Type B pancreatic cell (in vitro differentiated cells): Measurements from ENCODE around the gene CHIA. TPM values are rescaled to one million over a fixed set of nuclear protein-coding genes. Genes with fewer than 3 reads are reported as not detected.
"Not testable (repeated sequence)": the region's sequence is repeated elsewhere in the genome, so short reads cannot be mapped to it uniquely, and the experiment has no call there.

Experiments used
- DNase-seq: peaks from one replicate; pipeline ENCODE4 v3.0.0; 2021; ENCODE audit warnings: mixed read lengths; ENCODE audit not compliant: unreplicated experiment; ENCODE audit errors: extremely low spot score
- H3K27ac Mint-ChIP-seq: 2 replicates; pipeline ENCODE4 v1.8.0; 2021; ENCODE audit warnings: mild to moderate bottlenecking, mixed read lengths
- H3K27me3 Mint-ChIP-seq: 2 replicates; pipeline ENCODE4 v1.8.0; 2021; ENCODE audit warnings: mixed read lengths
- H3K36me3 Mint-ChIP-seq: 2 replicates; pipeline ENCODE4 v1.8.0; 2021; ENCODE audit warnings: mixed read lengths
- H3K4me1 Mint-ChIP-seq: one replicate; pipeline ENCODE4 v1.8.0; 2021; ENCODE audit warnings: mixed read lengths; ENCODE audit not compliant: unreplicated experiment
- H3K4me3 Mint-ChIP-seq: 2 replicates; pipeline ENCODE4 v1.8.0; 2021; ENCODE audit warnings: mild to moderate bottlenecking, mixed read lengths
- H3K9me3 Mint-ChIP-seq: 2 replicates; pipeline ENCODE4 v1.8.0; 2021; ENCODE audit warnings: mixed read lengths
- total RNA-seq: library from RNA; stranded (reverse); gene quantifications from 2 replicates; pipeline ENCODE4 v1.2.1, GENCODE V29; 2021; ENCODE audit warnings: low replicate concordance
- TF ChIP-seq, protein P1 (sequence below): fragments of 200-600 bp; sonication (generic); conservative IDR thresholded peaks from 2 replicates; pipeline ENCODE4 v1.5.0; 2021; ENCODE audit warnings: antibody characterized with exemption, mild to moderate bottlenecking

Gene CHIA
- total RNA-seq, 1 donor from 2014 or later = 1.9 TPM

DNA sequence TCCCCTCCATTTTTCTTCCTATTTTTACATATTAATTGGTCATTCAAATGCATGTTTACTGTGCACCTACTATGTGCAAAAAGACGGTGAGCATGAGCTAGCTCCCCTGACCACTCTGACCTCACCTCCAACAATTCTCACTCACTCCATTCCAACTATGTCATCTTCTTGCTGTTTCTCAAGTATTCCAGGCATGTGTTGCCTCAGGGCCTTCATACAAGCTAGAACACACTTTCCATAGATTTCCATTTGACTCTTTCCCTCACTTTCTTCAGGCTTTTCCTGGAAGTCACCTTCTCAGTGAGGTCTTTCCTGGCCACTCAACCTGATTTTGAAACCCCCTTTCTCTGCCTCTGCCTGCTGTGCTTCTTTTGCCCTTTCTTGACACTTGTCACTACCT is 32.6 kb downstream of the CHIA start:
- H3K4me3 Mint-ChIP-seq = no peak overlapping the region
- no peaks in the 10 kb centered on the region for H3K36me3 Mint-ChIP-seq
- H3K4me1 Mint-ChIP-seq = no peaks in the 10 kb centered on the region
- peaks cover 7% of the 10 kb centered on the region for H3K27me3 Mint-ChIP-seq
- H3K9me3 Mint-ChIP-seq = peaks cover 5% of the 10 kb centered on the region
- TF ChIP-seq, protein P1, sequence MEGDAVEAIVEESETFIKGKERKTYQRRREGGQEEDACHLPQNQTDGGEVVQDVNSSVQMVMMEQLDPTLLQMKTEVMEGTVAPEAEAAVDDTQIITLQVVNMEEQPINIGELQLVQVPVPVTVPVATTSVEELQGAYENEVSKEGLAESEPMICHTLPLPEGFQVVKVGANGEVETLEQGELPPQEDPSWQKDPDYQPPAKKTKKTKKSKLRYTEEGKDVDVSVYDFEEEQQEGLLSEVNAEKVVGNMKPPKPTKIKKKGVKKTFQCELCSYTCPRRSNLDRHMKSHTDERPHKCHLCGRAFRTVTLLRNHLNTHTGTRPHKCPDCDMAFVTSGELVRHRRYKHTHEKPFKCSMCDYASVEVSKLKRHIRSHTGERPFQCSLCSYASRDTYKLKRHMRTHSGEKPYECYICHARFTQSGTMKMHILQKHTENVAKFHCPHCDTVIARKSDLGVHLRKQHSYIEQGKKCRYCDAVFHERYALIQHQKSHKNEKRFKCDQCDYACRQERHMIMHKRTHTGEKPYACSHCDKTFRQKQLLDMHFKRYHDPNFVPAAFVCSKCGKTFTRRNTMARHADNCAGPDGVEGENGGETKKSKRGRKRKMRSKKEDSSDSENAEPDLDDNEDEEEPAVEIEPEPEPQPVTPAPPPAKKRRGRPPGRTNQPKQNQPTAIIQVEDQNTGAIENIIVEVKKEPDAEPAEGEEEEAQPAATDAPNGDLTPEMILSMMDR = no peak
- H3K27ac Mint-ChIP-seq = no peak overlapping the region
- DNase-seq = no peak

DNA sequence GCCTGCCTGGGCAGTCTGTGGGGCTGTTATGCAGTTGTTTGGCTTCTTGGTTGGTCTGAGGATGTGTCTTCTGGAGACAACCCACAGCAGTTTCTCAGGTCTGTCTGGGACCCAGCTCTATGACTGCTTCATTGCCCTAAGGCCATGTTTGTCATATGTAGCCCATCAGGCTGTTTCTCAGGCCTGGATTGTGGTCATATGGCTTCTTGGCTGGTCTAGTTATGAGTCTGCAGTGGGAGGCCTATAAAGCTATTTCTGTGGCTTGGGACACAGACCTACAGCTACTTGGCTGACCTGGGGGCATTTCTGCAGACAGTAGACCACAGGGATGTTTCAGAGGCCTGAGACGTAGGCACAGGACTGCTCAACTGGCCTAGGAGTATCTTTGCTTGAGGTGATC is 41.5 kb downstream of the CHIA start:
- TF ChIP-seq, protein P1 = no peak
- Mint-ChIP-seq H3K36me3 (no peaks in the 10 kb centered on the region), H3K4me1 (no peaks in the 10 kb centered on the region), H3K4me3 (no peak overlapping the region), H3K27ac (no peak overlapping the region), H3K9me3 (peaks cover 27% of the 10 kb centered on the region), H3K27me3 (peaks cover 5% of the 10 kb centered on the region)
- DNase-seq = no peak

DNA sequence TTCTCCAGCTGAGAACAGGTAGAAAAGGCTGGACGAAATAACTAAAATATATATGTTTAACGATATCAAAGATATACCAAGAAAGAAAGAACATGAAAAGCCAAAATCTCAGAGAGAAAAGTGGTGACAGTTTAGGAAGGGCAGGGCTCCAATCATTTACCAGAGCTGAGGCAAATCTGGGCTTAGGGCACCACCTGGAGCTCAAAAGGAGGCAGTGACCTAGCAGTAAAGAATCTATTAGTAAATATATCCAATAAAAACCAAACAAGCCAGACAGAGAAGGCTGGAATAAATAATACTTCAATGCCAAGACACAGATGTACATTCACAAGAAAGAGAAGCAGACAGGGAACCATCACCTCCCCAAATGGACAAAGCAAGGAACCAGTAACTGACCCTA is 43.5 kb downstream of the CHIA start:
- Mint-ChIP-seq H3K9me3 (peaks cover 12% of the 10 kb centered on the region), H3K27ac (no peak overlapping the region), H3K4me1 (no peaks in the 10 kb centered on the region), H3K36me3 (no peaks in the 10 kb centered on the region), H3K27me3 (no peaks in the 10 kb centered on the region), H3K4me3 (no peak overlapping the region)
- DNase-seq = no peak
- TF ChIP-seq, protein P1 = peak; percentile 73

DNA sequence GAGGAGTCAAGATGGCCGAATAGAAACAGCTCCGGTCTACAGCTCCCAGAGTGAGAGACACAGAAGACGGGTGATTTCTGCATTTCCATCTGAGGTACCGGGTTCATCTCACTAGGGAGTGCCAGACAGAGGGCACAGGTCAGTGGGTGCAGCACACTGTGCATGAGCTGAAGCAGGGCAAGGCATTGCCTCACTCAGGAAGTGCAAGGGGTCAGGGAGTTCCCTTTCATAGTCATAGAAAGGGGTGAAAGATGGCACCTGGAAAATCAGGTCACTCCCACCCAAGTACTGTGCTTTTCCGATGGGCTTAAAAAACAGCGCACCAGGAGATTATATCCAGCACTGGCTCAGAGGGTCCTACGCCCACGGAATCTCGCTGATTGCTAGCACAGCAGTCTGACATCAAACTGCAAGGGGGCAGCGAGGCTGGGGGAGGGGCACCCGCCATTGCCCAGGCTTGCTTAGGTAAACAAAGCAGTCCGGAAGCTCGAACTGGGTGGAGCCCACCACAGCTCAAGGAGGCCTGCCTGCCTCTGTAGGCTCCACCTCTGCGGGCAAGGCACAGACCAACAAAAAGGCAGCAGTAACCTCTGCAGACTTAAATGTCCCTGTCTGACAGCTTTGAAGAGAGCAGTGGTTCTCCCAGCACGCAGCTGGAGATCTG is 44.7 kb downstream of the CHIA start:
- H3K4me3 Mint-ChIP-seq, H3K36me3 Mint-ChIP-seq, DNase-seq, H3K4me1 Mint-ChIP-seq, H3K27ac Mint-ChIP-seq, H3K27me3 Mint-ChIP-seq: not testable (repeated sequence)
- peaks cover 12% of the 10 kb centered on the region for H3K9me3 Mint-ChIP-seq

DNA sequence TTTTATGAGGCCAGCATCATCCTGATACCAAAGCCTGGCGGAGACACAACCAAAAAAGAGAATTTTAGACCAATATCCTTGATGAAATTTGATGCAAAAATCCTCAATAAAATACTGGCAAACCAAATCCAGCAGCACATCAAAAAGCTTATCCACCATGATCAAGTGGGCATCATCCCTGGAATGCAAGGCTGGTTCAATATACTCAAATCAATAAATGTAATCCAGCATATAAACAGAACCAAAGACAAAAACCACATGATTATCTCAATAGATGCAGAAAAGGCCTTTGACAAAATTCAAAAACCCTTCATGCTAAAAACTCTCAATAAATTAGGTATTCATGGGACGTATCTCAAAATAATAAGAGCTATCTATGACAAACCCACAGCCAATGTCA is 48.2 kb downstream of the CHIA start:
- not testable (repeated sequence) for DNase-seq, H3K4me1 Mint-ChIP-seq, H3K36me3 Mint-ChIP-seq, H3K27me3 Mint-ChIP-seq, H3K4me3 Mint-ChIP-seq, H3K9me3 Mint-ChIP-seq, H3K27ac Mint-ChIP-seq

DNA sequence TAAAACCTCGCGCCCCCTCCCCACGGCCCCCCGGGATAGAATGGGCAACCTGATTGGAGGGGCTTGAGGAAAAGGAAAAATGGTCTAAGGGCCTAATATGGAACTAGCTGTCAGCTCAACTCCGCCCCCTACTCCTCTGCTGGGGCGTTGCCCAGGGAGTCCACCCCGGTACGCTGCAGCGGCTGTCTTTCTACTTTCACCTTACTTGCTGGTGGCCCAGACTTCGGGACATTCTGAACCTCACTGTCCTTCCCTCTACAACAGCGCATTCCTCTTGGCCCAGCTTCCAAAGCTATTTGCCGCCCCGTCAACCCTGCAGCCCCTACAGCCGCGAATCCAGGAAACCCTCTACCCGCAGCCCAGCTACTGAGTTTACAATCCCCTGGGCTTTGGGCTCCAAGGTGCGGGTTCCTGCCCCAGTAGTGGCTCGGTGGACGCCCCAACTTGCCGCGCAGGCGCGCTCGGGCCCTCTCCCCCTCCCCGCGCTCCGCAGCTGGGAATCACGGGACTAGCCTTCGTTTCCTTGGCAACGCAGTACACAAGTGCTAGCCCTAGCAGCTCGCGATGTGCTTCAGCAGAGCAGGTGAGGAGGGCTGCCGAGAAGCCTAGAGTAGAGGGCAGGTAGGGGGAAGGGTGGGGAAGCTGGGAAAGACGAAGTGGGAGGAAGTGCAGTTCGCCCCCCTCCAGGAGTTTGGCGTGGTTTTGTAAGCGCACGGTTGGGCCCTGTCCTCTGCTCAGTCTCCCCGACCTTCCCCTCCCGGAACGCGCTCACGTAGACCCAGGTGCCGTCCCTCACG is 55.6 kb downstream of the CHIA start:
- peaks cover 3% of the 10 kb centered on the region for H3K36me3 Mint-ChIP-seq
- peak overlapping the region; percentile 94 for H3K27ac Mint-ChIP-seq
- H3K27me3 Mint-ChIP-seq = peaks cover 5% of the 10 kb centered on the region
- peak overlapping the region; percentile 95 for H3K4me3 Mint-ChIP-seq
- DNase-seq = peak; percentile 92
- H3K4me1 Mint-ChIP-seq = peaks cover 7% of the 10 kb centered on the region
- no peaks in the 10 kb centered on the region for H3K9me3 Mint-ChIP-seq
- TF ChIP-seq, protein P1 = peak; percentile 21
